HG03280 (cell line): ENCODE results near the gene TUBGCP2.
"Not testable (repeated sequence)": the region's sequence is repeated elsewhere in the genome, so short reads cannot be mapped to it uniquely, and the experiment has no call there.

Experiments used
- ATAC-seq: cut with Tn5 transposase; IDR thresholded peaks from one replicate; pipeline ENCODE4 v1.9.1; 2021; ENCODE audit warnings: mild to moderate bottlenecking, moderate library complexity; ENCODE audit not compliant: unreplicated experiment

Gene TUBGCP2

GRCh38 chr10:133270204-133270603 is 38.5 kb downstream of the TUBGCP2 start:
- no peak for ATAC-seq

GRCh38 chr10:133269367-133269766 is 39.3 kb downstream of the TUBGCP2 start:
- ATAC-seq, result no peak

GRCh38 chr10:133268532-133268931 is 40.1 kb downstream of the TUBGCP2 start:
- ATAC-seq, result no peak

DNA sequence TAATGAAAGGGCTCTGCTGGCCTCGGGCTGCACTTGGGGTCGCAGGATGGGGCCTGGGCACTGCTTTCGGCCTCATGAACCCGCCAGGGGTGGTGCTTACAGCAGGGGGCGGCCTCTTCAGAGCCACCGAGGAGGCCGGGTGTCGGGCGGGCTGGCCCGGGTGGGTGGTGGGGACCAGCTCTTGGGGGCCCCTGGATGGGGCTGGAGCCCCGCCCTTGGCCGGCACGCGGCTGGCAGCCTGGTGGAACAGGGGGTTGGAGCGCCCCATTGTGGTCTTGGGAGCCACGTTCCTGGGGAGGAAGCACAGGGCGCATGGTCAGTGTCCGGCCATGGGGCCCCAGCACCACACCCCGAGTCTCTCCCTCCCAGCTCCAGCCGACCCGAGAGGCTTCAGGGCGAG is 40.8 kb downstream of the TUBGCP2 start:
- no peak for ATAC-seq

DNA sequence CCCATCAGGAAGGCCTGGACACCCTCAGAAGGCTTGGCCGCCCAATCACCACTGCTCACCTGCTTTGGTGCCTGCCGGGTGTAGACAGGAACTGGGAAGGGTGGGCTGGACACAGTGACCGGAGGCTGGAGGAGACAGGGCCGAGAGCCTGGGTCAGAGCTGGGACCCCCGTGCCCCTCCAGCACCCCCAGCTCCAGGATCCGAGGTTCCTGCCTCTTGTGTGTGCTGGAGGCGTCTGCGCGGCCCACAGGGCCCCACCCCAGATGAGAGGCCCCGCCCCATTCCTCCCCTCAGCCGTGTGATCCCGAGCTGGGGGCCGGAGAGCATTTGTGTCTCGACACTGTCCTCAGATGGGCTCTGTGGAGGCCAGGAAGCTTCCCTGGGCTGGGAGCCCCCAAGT is 41.4 kb downstream of the TUBGCP2 start:
- no peak for ATAC-seq

DNA sequence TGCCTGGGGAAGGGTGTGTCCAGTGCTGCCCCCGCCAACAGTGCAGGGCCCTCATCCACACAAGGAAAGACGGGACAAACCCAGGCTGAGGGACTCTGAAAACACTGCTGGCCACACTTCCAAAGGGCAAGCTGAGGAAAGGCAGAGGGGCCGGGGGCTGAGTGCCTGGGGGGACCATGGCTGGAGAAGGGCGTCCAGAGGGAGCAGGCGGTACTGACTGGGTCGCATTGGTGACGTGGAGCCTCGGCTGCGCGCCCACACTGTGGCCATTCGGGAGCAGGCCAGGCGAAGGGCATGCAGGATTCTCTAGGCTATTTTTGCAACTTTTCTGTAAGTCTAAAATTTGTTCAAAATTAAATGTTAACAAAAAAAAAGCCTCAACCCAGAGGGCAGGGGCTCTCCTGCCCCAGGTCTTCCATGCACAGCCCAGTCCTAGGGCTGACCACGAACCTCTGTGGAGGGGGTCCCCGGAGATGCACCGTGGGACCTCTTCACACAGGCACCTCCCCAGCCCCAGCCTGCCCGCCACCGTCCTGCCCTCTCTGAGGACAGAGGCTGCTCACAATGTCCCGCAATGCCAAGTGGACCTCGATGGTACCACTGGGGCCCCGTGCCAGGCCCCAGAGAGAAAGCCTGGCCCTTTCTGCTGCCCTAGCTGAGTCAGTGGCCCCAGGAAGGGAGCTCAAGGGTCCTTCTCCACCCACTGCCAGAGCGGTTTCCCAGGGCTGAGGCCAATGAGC is 42.4 kb downstream of the TUBGCP2 start:
- ATAC-seq, result no peak

- ATAC-seq, result not testable (repeated sequence)
Measured at GRCh38 chr10:133265052-133265451, 43.6 kb downstream of the TUBGCP2 start.

DNA sequence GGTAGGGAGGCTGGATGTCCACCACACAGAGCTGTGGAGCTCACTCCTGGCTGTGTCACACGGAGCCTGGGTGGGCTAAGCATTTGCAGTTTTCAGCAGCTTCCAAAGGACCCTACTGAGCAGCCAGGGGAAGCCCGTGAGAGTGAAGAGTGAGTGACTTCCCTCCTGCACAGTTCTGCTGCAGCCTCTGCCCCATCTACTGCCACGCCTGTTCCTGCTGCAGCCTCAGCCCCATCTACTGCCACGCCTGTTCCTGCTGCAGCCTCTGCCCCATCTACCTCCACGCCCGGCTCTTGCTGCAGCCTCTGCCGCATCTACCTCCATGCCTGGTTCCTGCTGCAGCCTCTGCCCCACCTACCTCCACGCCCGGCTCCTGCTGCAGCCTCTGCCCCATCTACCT is 44.2 kb downstream of the TUBGCP2 start:
- no peak for ATAC-seq

- ATAC-seq, result no peak
Measured at GRCh38 chr10:133263674-133264073, 45.0 kb downstream of the TUBGCP2 start.

GRCh38 chr10:133262696-133263095 is 46.0 kb downstream of the TUBGCP2 start:
- no peak for ATAC-seq

DNA sequence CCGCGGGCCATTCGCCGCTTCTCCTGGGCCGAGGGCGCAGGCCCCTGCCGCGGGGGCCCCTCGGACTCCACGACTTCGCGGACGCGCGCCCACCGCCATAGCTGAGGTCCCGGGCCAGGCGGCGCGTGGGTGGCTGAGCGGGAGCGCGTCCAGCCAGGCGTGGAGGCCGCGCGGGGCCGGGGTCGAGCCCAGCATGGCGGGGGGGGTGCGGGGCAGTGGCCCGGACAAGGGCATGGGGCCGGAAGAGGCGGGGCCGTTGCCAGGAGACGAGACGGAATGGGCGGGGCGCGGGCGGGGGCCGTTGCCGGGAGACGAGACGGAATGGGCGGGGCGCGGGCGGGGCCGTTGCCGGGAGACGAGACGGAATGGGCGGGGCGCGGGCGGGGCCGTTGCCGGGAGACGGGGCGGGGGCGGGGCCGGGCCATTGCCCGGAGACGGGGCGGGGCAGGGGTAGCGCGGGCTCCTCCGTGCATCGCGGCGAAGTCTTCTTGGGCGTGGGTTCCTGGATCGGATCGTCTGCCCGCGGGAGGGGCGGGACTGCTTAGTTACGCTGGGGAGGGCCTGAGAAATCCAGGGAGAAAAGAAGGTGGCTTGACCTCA is 46.8 kb downstream of the TUBGCP2 start:
- ATAC-seq, result peak; percentile 75

DNA sequence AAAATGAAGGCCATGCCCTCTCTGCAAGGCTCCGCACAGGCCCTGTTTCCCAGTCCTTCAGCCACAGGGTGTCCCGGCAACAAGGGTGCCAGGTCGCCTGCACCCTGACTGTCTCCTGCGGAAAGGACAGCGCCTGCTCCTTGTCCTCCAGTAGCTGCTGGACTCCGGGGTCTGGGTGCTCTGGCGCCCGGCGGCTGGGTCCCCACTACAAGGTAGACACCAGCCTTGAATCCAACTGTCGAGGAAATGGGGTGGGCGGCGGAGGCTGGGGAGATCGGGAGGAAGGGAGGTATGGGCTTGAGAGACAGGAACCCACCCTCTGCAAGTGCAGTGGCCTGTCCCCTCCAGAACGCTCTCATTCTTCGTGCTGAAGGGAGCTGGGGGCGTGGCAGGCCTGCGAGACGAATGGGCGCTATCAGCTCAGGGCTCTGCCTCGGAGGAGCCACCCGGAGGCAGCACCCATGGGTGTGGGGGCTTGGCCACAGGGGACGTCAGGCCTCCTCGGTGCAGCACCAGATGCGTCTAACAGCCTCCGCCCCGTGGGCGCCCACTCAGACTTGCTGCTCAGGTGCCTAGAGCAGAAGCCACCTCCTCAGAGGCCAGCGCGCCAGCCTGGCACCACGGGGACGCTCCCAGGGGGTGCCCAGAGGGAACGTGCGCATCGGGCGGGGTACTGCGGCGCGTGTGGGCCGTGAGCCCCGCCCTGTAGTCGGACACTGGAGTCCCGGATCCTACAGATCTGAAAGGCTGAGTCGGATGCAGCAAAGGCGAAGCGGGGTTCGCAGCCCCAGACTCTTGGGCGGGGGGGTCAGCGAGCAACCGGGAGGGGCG is 47.6 kb downstream of the TUBGCP2 start:
- peak; percentile 58 for ATAC-seq

GRCh38 chr10:133259602-133259989 is 49.1 kb downstream of the TUBGCP2 start:
- no peak for ATAC-seq

DNA sequence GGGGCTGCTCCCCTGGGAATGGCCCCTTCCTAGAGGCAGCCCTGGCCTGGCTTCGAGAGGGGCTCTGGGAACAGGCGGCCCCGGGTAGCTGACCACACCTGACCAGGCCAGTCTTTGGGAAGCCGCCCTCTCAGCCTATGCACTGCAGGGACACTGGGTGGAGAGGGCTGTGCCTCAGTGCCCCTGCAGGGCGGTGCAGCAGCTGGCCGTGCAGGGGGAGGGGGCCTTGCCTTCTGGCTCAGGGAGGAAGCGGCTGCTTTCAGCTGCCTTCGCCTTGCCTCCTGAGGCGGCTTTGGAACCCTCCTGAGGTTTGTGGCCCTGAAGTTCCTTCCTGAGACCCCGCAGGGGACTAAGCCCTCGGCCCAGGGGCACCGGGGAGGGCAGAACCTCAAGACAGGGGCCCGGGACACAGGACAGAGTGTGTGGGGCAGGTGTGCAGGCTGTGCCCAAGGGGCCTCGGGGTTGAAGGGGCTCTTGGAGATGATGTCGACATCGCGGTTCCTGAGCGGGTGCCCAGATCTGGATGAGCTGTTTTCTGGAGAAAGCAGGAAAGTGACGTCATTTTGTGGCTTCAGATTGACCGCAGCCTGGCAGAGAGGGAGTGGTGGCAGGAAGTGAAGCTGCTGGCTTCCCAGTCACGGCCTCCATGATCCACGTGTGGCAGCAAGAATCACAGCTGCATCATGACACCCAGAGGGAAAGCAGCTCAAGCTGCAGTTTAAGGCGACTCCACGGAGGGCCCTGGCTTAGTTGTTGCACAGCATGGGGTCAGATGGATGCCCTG is 49.7 kb downstream of the TUBGCP2 start:
- no peak for ATAC-seq

DNA sequence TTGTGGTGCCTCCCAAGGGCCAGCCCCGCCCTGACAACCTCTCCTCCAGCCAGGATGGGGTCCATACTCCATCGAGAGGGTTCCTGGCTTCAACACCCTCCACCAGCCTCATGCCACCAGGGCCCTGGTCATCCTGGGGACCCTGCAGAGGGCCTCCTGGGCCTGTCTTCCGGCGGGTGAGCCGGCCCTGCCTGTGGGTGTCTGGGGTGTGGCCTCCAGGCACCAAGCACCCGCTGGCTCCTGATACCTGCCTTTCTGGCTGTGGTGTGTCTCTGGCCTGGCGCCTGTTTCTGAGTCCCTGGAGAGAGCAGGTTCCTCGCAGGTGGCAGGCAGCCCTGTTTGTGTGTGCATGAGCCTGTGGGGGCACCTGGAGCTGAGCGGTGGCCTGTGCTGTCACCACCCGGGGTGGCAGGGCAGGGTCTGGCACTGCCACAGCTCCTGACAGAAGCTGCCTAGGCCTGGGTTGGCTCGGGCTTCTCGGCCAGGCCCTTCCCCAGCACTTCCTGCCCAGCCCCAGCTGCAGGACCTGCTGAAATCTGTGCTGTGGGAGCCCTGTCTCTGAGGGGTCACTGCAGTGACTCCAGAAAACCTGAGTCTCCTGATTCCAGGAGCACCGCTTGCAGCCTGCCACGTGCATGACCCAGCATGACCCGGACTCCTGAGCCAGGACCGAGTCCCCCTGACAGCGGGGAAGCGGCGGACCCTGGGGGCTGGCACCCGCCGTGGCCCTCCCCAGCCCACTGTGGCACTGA is 50.4 kb downstream of the TUBGCP2 start:
- ATAC-seq, result no peak

GRCh38 chr10:133257489-133258065 is 51.1 kb downstream of the TUBGCP2 start:
- no peak for ATAC-seq

DNA sequence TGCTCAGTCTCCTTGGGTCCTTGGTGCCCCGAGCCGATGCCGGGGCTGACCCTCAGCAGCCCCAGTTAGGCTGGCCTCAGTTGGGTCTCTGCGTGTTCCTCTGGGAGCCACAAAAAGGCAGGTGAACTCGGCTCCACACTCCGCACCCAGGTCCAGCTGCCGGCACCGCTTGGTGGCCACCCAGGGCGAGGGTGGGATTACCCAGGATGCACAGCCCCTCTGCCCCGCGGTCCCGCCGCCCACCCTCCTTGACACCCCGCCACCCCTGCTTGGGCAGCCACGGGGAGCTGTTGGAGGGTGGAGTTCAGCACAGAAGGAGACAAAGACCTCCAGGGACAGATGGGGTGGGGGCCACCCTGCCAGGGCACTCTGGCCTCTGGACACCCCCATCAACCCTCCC is 53.3 kb downstream of the TUBGCP2 start:
- ATAC-seq, result no peak

DNA sequence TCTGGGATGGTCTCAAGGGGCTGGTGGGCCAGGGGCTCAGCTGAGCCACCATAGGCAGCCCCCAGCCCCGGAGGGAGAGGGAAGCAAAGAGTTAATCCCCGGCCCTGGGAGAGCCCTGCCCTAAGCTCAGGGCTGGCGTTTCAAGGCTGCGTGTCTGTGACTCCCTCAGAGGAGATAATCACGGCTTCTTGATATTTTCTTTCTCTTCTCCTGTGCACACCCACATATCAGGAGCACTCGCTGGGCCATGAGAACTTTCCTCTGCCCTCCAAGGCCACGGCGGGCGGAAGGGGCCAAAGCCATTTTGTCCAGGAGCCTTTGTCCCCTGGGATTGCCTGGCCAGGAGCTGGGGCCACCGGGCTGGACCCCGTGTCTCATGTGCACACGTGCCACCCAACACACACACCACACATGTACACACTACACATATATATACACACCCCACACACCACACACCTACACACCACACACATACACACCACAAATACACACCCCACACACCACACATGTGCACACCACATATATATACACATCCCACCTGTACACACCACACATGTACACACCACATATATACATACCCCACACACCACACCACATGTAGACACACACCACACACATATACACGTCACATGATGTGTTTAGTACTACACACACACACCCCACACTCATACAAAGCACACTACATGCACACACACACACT is 54.1 kb downstream of the TUBGCP2 start:
- ATAC-seq, result no peak

DNA sequence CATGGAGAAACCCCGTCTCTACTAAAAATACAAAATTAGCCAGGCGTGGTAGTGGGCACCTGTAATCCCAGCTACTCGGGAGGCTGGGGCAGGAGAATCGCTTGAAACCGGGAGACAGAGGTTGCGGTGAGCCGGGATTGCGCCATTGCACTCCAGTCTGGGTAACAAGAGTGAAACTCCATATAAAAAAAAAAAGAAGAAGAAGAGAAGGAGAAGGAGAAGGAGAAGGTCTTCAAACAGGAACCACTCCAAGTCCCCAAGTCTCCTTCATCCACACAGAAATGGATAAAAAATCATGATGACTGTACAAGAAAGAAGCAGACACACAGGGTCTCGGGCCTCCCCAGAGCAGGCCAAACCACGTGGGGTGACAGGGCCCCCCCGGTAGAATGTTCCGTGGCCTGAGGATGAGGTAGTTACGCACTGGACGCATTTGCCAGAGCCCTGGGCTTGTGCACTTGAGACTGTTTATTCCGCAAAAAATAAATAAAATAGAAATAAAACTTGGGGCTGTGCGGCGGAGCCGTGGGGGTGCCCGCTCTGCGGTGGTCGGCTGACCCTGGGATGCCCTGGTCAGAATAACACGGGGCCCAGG is 55.2 kb downstream of the TUBGCP2 start:
- ATAC-seq, result no peak
